Glutamatergic neuron (in vitro differentiated cells): ENCODE data around the gene GIGYF2. TPM values are rescaled to one million over a fixed set of nuclear protein-coding genes. Genes with fewer than 3 reads are reported as not detected.
"Not testable (repeated sequence)": the region's sequence is repeated elsewhere in the genome, so short reads cannot be mapped to it uniquely, and the experiment has no call there.

ENCODE experiments used
- DNase-seq: peaks from one replicate; pipeline ENCODE4 v3.0.0; 2022
- H3K27ac Mint-ChIP-seq: one replicate; pipeline ENCODE4 v1.8.0; 2020; ENCODE audit warnings: mild to moderate bottlenecking, mixed read lengths, inconsistent platforms; ENCODE audit not compliant: unreplicated experiment
- H3K27me3 Mint-ChIP-seq: one replicate; pipeline ENCODE4 v1.8.0; 2020; ENCODE audit warnings: mild to moderate bottlenecking, moderate library complexity, mixed read lengths, inconsistent platforms; ENCODE audit not compliant: unreplicated experiment
- H3K36me3 Mint-ChIP-seq: one replicate; pipeline ENCODE4 v1.8.0; 2020; ENCODE audit warnings: mild to moderate bottlenecking, mixed read lengths, inconsistent platforms; ENCODE audit not compliant: unreplicated experiment
- H3K4me1 Mint-ChIP-seq: one replicate; pipeline ENCODE4 v1.8.0; 2020; ENCODE audit warnings: mild to moderate bottlenecking, low read depth, mixed read lengths, inconsistent platforms; ENCODE audit not compliant: unreplicated experiment
- H3K4me3 Mint-ChIP-seq: one replicate; pipeline ENCODE4 v1.8.0; 2020; ENCODE audit warnings: mild to moderate bottlenecking, mixed read lengths, inconsistent platforms; ENCODE audit not compliant: unreplicated experiment
- H3K9me3 Mint-ChIP-seq: one replicate; pipeline ENCODE4 v1.8.0; 2020; ENCODE audit warnings: mild to moderate bottlenecking, moderate library complexity, mixed read lengths, inconsistent platforms; ENCODE audit not compliant: unreplicated experiment
- CTCF ChIP-seq: fragments of 200-600 bp; sonication (generic); IDR thresholded peaks from one replicate; pipeline ENCODE4 v1.5.0; 2021; ENCODE audit not compliant: partially characterized antibody, unreplicated experiment
- total RNA-seq: library from RNA; stranded (reverse); fragmentation: NEBNext Ultra II Directional; extraction: Animal tissue kit (Norgen Biotek cat#: 25700); gene quantifications from one replicate; pipeline ENCODE4 v1.2.1, GENCODE V29; 2021; ENCODE audit not compliant: unreplicated experiment

Gene GIGYF2
- total RNA-seq, 1 donor from 2014 or later = 91.7 TPM

DNA sequence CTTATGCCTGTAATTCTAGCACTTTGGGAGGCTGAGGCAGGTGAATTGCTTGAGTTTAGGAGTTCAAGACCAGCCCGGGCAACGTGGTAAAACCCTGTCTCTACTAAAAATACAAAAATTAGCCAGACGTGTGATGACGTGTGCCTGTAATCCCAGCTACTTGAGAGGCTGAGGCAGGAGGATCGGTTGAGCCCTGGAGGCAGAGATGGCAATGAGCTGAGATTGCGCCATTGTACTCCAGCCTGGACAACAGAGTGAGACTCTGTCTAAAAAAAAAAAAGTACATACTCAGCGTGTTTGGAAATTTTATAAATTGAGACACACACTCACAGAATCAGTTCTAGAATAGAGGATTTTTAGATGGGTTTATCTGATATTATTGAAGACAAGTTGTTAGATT is 17.1 kb upstream of the GIGYF2 start:
- Mint-ChIP-seq H3K27ac (no peak overlapping the region), H3K27me3 (no peaks in the 10 kb centered on the region), H3K36me3 (no peaks in the 10 kb centered on the region), H3K9me3 (peaks cover 3% of the 10 kb centered on the region), H3K4me3 (no peak overlapping the region), H3K4me1 (no peaks in the 10 kb centered on the region)
- no peak for DNase-seq
- TF ChIP-seq CTCF = no peak

- DNase-seq = no peak
- Mint-ChIP-seq H3K27me3 (no peaks in the 10 kb centered on the region), H3K27ac (no peak overlapping the region), H3K36me3 (no peaks in the 10 kb centered on the region), H3K4me1 (no peaks in the 10 kb centered on the region), H3K4me3 (no peak overlapping the region), H3K9me3 (peaks cover 3% of the 10 kb centered on the region)
- TF ChIP-seq CTCF = no peak
Measured at GRCh38 chr2:232681527-232681926, 15.6 kb upstream of the GIGYF2 start.

GRCh38 chr2:232683368-232683767 is 13.8 kb upstream of the GIGYF2 start:
- Mint-ChIP-seq H3K27ac (no peak overlapping the region), H3K4me1 (peaks cover 4% of the 10 kb centered on the region), H3K9me3 (peaks cover 6% of the 10 kb centered on the region), H3K4me3 (no peak overlapping the region), H3K27me3 (peaks cover 4% of the 10 kb centered on the region), H3K36me3 (no peaks in the 10 kb centered on the region)
- TF ChIP-seq CTCF = no peak
- DNase-seq = no peak

DNA sequence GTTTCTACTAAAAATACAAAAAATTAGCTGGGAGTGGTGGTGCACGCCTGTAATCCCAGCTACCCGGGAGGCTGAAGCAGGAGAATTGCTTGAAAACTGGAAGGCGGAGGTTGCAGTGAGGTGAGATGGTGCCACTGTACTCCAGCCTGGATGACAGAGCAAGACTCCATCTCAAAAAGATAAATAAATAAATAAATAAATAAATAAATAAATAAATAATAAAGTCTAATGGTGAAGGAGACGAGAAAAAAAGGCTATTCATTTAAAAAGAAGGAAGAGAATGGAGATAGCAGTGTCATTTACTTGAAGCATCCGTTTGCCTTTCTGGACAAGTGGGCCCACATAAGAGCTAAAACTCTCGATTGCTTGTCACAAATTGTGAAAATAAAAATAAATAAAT is 11.7 kb upstream of the GIGYF2 start:
- H3K27ac Mint-ChIP-seq, H3K36me3 Mint-ChIP-seq, H3K27me3 Mint-ChIP-seq, H3K4me1 Mint-ChIP-seq, H3K4me3 Mint-ChIP-seq, H3K9me3 Mint-ChIP-seq, DNase-seq: not testable (repeated sequence)

DNA sequence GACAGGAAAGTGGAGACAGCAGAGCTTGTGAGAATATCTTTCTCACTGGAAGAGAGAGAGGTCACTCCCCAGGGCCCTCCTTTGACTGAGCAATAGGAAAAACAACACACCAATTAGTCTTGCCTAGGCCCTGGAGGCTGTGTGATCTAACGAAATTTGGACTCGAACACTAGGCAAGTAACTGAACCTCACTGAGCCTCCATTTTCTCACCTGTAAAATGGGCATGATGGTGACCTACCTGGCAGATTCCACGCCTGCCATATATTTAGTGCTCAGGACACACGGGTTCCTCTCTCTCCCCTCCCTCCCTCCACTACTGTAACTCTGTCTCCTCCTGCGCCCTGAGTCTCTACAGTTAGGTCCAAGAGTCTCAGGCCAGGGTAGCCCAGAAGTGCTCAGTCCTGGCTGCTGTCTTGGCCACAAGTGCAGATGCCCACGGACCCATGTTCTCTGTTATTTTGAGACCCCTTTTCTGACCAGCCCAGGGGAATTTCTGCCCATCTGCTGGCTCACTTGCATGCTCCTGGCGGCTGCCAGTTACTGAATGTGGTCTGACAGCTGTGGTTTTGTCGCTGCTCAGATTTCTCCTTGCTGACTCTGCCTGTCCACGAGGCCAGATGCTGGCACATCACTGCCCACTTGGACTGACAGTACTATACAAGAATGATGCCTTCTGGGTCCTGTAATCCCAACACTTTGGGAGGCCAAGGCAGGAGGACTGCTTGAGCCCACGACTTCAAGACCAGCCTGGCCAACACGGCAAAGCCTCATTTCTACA is 9.6 kb upstream of the GIGYF2 start:
- H3K27ac Mint-ChIP-seq = peak overlapping the region; percentile 52
- peak; percentile 52 for DNase-seq

More for the DNA sequence above, 9.6 kb upstream of the GIGYF2 start:
- Mint-ChIP-seq H3K9me3 (peaks cover 5% of the 10 kb centered on the region), H3K36me3 (no peaks in the 10 kb centered on the region), H3K4me3 (peak overlapping the region; percentile 35), H3K4me1 (peaks cover 4% of the 10 kb centered on the region), H3K27me3 (peaks cover 4% of the 10 kb centered on the region)
- no peak for TF ChIP-seq CTCF
